Activated CD8-positive, alpha-beta memory T cell treated with anti-CD3 and anti-CD28 coated beads, Interleukin-2, amount 50 U/mL, for 1 hour (primary cell): ENCODE measurements around the gene TPM4.

Experiments used
- DNase-seq: peaks from one replicate; pipeline ENCODE4 v3.0.0-alpha.2; 2020; ENCODE audit errors: extremely low read depth

Gene TPM4

DNA sequence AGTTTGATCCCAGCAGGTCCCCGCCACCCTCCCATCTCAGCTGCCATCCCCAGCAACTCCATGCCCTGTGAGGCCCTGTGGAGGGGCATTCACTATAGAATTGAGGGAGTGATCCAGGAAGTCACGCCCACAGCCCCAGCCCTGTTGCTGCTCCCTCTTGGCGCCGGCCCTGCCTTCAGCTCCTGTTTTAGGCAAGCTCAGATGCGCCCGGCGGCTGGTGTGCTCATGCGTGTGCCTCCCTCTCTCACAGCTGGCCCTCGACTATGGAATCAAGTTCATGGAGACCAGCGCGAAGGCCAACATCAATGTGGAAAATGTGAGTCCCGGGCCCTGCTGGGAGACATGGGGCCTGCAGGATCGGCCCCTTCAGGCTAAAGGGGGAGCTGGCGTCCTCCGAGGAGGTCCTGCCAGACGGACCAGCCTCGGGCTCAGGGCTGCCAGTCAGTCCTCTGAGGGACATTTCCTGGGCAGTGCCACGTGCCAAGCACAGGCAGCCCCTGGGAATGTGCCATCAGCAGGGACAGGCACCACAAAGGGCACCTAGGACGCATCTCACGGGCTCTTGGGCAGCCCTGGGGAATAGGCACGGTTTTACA is 51.6 kb downstream of the TPM4 start:
- no peak for DNase-seq

DNA sequence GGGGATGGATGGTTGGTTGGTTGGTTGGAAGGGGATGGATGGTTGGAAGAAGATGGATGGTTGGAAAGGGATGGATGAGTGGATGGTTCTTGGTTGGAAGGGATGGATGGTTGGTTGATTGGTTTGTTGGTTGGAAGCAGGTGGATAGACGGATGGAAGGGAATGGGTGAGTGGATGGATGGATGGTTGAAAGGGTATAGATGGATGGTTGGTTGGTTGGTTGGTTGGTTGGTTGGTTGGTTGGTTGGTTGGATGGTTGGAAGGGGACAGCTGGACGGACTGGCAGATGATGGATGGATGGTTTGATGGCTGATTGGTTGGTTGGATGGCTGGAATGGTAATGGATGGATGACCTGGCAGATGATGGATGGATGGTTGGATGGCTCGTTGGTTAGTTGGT is 55.4 kb downstream of the TPM4 start:
- DNase-seq: no peak

DNA sequence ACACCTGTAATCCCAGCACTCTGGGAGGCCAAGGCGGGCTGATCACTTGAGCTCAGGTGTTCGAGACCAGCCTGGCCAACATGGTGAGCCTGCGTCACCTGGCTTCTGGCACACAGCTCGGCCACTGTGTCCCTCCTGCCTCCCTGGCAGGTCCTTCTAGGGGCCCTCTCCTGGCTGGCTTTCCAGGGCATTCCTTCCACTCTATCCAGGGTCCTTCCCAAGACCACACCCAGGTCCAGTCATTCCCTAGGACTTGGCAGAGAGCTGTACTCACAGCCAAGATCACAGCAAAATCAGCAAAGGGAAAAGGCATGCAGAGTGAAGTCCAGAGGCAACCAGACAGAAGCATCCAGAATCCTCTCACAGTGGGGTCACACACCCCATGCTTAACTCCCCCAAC is 57.5 kb downstream of the TPM4 start:
- no peak for DNase-seq

DNA sequence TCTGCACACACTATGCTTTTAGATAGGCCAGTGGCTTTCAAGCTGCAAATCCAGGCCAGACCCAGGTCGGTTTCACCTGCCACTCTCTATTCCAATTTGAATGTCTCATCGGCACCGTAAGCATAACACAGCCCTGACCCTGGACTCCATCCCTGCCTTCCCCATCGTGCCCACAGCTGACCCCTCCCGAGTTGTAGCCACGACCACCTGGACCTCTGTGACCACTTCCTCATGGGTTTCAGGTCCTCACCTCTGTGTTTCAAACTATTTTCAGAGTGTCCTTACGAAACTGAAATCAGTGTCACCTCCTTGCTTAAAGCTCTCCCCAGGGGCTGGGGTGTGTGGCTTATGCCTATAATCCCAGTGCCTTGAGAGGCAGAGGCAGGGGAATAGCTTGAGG is 58.2 kb downstream of the TPM4 start:
- DNase-seq: no peak

DNA sequence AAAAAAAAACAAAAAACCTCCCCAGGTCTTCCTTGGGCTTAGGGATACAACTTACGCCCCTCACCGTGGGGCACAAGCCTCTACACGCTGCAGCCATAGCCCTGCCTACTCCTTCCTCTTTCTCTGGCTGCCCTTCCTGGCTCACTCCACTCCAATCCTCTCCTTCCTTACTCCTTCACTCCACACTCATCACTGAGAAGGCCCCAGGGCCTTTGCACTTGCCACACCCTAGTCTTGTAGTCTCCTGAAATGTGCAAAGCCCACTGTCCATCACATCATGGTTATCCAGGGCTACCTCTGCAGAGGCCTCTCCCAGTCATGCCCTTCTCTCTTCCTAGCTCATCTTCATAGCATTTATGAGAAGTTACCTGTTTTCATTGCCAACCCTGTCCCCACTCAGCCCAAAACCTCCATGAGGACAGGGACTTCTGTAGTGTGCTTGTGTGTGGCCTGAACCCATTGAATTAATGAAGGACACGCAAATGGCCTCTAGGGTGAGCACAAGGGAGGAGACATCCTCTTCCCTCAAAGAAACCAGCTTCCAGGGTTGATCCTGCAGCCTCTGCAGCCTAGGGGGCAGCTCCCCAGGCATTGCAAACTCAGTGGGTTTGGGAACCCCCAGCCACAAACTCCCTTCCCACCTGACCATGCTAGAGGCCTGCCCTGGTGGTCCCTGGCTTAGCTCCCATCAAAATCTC is 59.3 kb downstream of the TPM4 start:
- DNase-seq: no peak

DNA sequence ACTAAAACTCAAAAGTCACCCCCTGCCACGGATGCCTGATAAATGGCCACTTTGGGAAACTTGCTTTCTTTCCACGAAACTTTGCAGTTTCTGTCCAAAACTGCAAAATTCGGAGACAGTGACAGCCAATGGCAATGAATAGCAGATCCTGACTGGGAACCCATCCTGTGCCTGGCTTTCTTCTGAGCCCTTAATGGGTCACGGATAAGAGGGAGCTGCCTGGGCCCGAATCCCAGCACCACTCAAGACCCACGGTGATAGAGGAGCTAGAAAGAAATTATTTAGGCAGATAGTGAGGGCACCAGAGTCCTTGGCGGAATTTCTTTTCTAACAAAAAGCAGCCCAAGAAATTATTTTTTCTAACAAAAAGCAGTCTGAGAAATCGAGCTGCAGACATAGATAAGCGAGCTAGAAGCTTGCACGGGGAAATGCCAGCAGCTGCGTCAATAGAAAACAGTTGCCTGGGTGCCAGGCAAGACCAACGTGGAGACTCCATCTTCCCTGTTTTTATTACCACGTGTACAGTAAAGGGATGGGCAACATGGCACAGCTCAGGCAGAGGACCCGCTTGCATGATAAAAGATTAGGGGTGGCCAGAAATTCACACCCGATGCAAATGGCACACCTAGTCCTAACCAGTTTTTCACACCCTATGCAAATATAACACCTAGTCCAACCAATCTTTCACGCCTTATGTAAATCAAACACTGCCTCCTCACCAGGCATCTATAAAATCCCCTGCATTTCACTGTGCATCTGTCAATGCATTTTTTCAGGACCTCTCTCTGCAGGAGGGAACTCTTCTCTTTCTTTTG is 60.1 kb downstream of the TPM4 start:
- DNase-seq: no peak

DNA sequence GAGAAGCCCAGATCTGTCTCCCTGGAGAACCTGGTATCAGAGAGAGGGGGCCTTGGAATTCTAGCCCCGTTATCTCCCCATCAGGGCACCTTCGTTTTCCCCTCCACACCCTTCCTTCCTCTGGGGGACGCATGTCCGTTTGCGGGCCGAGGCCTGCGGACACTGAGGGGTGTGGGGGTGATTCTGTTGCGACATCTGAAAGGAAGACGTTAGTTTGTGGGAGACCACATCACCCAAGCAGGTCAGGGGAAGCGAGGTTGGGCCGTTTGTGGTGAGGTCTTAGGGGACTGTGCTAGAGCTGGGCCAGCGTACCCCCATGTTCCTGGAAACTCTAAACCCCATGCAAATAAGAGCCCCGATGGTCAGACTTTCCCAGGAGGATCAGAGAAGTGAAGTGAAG is 63.5 kb downstream of the TPM4 start:
- no peak for DNase-seq

DNA sequence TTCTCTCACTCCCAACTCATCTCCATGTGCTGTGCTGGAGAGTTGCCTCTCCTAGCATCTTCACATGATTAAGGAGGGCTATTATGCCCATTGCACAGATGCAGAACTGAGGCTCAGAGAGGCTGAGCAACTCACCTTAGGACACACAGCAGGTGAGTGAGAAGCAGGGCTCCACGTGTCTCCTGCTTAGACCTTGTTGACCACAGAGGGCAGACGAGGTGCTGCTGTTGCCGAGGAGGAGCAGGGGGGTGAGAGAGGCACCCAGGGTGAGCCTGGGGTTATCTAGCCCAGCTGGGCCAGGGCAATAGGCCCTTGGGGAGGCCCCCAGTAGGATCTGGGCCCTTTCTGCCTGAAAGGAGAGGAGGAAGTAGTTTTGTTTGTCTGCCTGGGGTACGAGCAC is 64.7 kb downstream of the TPM4 start:
- no peak for DNase-seq

DNA sequence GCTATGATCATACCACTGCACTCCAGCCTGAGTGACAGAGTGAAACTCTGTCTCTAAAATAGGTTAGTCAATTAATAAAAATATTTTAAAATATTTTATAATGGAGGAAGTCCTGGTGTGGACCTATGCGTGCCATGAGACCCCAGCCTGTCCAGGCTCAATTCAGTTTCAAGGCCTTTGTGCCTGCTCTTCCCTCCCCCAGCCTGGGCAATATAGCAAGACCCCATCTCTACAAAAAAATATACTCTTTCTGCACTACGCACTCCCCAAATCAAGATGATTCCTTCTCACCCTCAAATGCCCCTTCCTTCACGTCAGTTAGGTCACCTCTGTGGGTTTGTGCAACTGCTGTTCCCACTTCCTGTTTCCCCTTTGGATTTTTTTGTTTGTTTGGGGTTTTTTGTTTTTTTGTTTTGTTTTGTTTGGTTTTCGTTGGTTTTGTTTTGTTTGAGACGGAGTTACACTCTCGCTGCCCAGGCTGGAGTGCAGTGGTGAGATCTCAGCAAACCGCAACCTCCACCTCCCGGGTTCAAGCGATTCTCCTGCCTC is 65.8 kb downstream of the TPM4 start:
- no peak for DNase-seq

DNA sequence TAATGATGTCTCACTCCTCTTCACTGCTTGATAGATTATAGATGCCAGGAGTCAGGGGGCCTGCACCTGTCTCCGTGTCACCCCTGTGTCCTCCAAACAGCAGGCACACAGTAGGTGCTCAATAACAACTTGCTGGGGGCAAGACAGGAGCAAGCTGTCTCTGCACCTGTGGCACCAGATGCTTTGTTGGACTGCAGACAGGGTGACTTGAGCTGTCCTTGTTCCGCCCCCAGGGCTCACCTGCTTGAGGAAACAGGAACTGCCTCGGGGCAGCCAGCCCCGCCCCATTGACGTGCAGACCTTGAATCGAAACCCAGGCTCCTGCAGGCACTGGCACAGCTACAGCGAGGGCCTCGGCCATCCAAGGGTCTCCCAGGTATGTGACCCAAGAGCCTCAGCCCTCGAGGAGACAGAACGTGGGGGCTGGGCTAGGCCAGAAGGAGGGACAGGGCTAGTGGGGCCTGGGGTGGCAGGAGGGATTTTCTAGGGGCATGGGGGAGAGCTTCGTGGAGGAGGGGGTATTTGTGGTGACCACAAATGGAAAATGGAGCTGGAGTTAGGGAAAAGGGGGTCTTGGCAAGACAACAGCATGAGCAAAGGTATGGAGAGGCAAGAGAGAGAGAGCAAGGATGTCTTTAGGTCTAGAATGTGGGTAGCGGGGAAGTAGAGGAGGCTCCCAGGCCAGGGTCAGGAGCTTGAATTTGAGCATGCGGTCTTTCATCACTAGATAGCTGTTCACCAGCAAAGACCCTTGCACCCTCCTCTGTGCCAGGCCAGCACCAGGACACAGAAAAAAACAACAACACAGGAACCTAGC is 67.3 kb downstream of the TPM4 start, which contains the start of gene HSH2D:
Gene HSH2D, plus strand, starts transcription at position 287 of the 817 bp plus-strand sequence. CDS start 5,066 bp downstream, outside the sequence.
- DNase-seq: peak; percentile 53

DNA sequence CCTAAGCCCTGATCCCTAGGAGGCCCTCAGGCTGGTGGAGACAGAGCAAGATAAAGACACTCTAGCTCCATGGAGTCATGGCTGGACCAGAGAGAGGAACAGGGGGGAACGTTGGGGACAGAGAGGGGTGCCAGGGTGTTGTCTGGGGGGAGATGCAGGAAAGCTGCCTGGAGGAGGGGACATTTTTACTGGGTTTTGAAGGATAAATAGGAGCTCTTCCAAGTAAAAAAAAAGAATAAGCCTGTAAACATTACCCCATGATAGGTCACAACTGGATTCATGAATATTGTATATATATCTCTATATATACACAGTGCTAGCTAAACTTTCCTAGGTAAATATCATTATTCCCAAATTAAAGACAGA is 67.9 kb downstream of the TPM4 start:
- no peak for DNase-seq

DNA sequence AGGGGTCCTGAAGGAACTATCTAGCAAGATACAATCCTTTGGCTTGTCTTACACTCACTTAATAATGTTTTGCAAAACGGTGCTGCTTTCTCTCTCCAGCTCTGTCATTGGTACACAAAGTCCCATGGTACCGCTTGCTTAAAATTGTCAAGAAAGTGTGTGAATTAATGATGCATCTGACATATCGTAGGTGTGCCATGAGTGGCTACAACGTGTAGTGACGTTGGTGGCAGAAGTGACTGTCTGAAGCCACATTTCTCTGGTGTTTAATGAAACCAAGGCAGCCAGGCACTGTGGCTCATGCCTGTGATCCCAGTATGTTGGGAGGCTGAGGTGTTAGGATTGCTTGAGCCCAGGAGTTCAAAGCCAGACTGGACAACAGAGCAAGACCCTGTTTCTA is 69.8 kb downstream of the TPM4 start:
- DNase-seq: no peak

DNA sequence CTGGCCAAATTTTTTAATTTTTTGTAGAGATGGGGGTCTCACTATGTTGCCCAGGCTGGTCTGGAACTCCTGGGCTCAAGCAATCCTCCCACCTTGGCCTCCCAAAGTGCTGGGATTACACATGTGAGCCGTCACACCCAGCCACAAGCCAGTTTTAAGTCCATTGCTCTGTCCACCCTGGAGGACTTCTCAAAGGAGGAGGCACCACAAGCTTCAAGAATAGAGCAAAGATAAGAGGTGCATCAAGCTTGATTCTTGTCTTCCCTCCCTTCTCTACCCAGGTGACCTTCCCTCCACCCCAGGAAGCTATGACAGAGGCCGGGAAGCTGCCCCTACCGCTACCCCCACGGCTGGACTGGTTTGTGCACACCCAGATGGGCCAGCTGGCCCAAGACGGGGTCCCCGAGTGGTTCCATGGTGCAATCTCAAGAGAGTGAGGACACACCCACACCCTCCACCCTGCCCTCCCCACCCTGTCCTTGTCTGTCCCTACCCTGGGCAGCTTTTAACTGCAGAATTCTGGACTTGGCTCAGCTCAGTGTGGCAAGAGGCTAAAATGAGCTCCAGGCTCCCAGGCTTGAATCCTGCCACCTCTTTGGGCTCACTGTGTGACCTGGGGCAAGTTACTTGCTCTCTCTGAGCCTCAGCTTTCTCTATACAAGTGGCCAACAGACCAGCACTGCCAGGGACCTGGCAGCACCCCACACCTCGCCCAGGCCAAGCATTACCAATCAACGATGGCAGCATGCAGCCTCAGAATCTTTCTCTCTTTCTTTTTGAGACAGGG is 72.3 kb downstream of the TPM4 start:
- DNase-seq: no peak
